ENCODE data around the gene NT5M.
"Not testable (repeated sequence)": the region's sequence is repeated elsewhere in the genome, so short reads cannot be mapped to it uniquely, and the experiment has no call there.

Gene NT5M

GRCh38 chr17:17377071-17377967 is 74.1 kb downstream of the NT5M start:
- DNase-seq: no peak

DNA sequence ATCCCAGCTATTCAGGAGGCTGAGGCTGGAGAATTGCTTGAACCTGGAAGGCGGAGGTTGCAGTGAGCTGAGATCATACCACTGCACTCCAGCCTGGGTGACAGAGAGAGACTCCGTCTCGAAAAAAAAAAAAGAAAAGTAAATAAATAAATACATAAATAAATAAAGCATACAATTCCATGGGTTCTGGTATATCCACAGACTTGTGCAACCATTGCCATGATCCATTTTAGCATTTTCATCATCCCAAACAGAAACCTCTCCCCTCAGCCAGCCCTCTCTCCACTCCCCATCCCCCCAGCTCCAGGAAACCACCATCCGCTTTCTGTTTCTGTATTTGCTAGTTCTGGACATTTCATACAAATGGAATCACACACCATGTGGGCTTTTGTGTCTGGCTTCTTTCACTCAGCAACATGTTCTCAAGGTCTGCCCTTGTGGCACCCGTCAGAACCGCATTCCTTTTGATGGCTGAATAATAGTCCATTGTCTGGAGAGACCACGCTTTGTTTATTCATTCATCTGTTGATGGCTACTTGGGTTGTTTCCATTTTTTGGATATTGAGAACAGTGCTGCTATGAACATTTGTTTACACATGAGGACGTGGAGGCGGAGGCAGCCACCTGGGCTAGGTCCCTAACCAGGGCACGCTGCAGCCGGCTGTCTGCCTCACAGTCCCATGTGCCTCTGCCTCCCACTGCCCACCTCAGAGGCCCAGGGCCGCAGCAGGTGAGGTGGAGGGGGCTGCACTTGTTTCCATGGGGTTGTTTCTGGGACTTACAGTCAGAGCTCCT is 76.2 kb downstream of the NT5M start:
- no peak for DNase-seq

GRCh38 chr17:17380145-17380925 is 77.2 kb downstream of the NT5M start:
- no peak for DNase-seq

GRCh38 chr17:17381446-17382064 is 78.4 kb downstream of the NT5M start:
- DNase-seq: no peak

DNA sequence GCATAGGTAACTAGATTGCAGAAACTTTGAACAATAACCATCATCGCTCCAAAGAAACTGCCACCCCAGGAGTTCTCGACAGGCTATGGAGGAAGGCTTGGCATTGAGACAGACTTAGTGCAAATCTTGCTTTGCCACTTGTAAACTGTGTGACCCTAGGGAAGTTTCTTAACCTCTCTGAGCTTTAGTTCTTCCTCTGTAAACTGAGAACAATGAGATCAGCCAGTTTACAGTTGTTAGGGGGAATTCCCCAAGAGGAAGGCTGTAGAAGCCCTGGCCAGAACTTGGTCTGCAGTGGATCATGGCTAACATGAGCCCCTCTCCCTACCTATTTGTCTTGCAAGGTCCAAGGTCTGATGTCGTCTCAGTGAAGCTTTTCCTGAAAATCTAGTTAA is 78.9 kb downstream of the NT5M start:
- no peak for DNase-seq

- DNase-seq: no peak
Observed at GRCh38 chr17:17382971-17383370, 79.8 kb downstream of the NT5M start.

DNA sequence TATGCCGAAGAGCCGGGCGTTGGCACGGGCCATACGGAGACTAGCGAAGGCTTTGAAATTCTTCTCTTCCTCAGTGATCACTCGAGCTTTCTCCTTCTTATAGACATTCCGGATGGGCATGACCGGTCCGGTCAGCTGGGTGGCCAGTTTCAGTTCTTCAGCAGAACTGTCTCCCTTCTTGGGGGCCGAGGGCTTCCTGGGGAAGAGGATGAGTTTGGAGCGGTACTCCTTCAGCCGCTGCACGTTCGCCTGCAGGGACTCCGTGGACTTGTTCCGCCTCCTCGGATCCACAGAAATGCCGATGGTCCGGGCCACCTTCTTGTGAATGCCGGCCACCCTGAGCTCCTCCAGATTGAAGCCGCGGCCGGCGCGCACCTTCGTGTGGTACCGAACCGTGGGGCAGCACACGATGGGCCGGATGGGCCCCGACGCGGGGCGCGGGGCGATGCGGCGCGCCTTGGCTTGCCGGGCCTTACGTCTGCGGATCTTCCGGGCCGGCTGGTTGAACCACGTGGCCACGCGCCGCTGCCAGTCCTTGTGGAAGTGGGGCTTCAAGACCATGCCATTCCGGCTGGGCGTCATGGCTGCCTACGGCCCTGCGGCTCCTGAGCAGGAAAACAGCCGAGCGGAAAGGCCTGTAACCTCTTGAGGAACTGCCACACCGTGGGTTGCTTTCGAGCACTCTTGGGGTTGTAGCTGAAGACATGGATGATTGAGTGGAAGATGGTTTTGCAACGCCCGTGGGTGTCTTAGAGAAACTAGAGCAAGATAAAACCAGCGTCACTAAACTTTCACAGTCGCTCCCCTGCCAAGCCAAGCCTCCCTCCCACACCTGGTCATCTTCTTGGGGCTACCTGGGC is 80.5 kb downstream of the NT5M start:
- not testable (repeated sequence) for DNase-seq

DNA sequence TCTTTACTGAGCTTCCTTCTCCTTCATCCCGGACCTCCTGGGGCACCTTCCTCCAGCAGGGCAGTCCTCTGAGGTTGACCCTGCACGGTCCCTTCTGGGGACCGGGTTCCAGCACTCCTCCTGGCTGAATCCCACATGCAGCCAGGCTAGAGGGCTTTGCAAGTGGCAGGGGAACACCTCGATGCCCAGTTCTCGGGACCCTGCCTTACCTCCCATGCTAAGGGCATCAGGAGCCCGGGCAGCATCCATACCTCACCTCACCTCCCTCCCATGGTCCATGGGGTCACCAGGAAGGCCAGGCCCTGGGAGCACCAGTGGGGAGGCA is 81.1 kb downstream of the NT5M start:
- no peak for DNase-seq

GRCh38 chr17:17384961-17385360 is 81.8 kb downstream of the NT5M start:
- DNase-seq: no peak

DNA sequence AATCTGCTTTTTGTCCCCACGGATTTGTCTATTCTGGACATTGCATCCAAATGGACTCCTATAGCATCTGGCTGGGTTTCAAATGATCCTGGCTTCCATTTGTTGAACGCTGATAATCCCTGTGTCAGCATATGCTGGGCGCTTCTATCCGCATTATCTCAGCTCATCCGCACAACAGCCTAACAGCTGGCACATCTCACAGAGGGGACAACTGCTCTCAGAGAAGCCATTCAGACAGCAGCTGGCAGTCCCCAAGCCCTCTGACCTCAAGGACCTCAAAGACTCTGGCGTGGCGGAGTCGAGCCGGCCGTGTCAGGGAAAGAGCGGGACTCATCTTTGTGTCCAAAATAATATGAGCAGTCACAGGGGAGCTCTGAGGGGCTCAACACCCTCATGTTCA is 82.3 kb downstream of the NT5M start:
- no peak for DNase-seq

GRCh38 chr17:17386094-17386800 is 83.1 kb downstream of the NT5M start:
- DNase-seq: no peak

DNA sequence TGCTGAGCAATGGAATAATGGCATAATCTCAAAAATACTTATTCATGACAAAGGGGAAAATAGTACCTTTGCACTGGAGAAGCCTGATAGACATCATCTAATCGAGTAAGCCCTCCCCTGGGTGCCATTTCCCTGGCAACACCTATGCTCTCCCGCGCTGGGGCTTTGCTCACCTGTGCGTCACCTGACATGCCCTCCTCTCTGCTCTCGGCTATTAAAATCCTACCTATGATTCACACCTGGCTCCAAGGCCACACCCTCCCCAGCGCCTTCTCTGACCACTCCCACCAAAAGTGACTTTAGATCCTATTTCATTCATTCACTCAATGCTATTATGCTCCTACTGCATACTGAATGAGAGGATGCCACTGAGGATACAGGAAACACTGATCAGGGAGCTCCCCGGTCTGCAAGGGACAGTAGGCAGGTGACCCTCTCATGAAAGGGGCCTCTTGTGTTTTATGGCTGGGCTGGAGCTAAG is 83.9 kb downstream of the NT5M start:
- no peak for DNase-seq

DNA sequence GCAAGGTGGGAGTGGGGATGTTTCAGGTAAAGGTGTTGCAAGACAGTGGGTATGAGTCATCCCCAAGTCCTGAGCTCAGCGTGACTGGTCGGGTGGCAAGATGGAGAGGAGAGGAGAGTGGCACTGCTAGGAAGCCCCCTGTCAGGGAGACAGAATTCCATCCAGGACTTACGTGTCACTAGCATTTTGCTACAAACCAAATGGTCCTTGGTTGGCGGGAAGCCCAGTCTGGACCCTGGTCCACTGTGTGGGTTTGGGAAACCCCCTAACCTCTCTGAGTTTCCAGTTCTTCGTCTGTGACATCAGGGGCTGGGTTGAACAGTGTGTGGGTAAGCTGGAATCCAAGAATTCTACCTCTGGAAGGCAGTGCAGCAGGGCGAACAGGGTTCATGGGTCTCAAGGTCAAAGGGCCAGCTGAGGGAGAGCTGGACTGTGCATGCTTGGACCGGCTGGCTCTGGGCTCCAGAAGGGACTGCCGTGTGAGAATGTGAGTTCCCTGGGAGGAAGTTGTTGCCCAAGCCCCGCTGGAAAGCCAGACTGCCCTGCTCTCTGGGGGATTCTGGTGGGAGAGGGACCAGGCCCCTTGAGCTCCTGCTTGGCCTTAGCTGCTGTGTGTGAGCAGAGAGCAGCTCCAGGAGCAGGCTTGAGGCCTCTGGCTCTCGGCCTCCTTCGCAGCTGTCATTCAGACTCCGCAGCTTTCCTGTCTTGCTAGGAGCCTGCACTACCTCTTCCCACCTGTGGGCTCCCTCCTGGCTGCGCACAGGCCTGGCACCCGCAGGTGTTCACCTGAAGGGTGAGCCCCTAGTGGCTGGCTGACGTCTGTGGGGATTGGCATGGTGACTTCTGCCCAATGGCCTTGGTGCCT is 84.6 kb downstream of the NT5M start:
- DNase-seq: no peak

- DNase-seq: no peak
Observed at GRCh38 chr17:17388657-17389496, 85.7 kb downstream of the NT5M start.

DNA sequence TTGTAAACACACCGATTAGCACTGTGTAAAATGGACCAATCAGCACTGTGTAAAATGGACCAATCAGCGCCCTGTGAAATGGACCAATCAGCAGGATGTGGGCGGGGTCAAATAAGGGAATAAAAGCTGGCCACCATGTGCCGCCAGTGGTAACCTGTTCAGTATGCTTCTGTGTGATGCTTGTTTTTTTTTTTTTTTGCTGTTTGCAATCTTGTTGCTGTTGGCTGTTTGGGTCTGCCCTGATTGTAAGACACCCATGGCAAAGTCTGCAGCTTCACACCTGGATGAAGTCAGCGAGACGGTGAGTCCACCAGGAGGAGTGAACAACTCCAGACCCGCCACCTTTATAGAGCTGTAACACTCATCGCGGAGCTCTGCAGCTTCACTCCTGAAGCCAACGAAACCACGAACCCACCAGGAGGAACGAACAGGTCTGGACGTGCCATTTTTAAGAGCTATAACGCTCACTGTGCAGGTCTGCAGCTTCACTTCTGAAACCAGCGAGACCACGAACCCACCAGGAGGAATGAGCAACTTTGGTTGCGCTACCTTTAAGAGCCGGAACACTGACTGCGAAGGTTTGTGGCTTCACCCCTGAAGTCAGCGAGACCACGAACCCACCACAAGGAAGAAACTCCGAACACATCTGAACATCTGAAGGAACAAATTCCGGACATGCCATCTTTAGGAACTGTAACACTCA is 88.6 kb downstream of the NT5M start:
- DNase-seq: peak; percentile 81 to 90

DNA sequence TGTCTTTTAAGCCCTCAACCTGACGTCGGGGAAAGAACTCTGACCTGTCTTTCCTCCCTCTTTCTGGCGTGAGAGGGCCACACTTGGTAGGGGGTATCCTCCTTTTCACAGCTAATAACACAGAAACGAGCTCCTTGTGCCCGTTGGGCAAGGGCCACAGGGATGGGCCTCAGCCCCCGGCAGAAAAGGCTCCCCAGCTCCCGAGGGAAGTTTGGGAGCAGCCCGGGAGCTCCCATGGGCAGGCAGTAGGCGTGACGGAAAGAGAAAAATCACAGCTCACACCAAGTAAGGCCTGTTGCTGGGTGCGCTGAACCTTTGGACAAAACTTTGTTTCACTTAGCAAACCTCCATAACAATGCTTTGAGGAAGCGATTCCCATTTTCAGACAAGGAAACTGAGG is 90.8 kb downstream of the NT5M start:
- no peak for DNase-seq

DNA sequence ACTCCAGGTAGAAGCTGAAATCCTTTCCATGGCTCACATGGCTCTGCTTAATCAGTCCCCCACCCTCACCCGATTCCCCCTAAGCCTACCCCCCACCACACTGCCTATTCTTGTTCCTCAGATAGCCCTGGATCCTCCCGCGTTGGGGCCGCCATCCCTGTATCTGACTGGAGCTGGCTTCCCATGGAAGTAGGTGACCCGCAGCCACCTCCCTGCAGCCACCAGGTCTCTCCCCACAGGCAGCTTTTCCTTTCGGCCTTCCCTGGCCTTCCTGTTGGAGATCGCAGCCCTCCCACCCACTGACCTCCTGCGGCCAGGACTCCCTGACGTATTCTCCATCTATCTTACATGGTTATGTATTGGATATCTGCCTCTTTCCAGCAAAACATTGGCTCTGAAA is 91.3 kb downstream of the NT5M start:
- no peak for DNase-seq

DNA sequence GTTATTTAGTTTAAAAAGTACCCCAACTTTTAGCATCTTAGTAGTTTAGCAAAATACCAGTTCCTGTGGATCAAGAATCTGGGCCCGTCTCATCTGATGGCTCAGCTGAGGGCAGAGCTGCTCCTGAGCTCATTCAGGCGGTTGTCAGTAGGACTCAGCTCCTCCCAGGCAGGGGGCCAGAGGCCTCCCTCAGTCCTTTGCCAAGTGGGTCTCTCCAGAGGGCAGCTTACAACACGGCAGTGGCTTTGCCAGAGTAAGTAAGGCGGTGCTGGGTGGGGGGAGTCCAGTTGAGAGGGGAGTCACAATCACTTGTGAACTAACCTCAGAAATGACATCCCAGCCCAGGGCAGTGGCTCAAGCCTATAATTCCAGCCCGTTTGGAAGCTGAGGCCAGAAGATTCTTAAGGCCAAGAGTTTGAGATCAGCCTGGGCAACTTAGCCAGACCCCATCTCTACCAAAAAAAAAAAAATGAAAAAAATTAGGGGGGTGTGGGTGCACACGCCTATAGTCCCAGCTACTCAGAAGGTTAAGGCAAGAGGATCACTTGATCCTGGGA is 92.2 kb downstream of the NT5M start:
- DNase-seq: no peak

All from CD4-positive, alpha-beta T cell treated with Interferon alpha-2 for 1 hour (primary cell).